ENCODE data around the gene SYDE1.

The SYDE1 gene

GRCh38 chr19:15108845-15109767 lies 1.9 kb downstream of the SYDE1 start:
- DNase-seq = no peak

GRCh38 chr19:15109768-15110417 lies 2.7 kb downstream of the SYDE1 start:
- DNase-seq = no peak

GRCh38 chr19:15110418-15110815 lies 3.2 kb downstream of the SYDE1 start:
- DNase-seq = no peak

- no peak for DNase-seq
These were observed 4.6 kb downstream of the SYDE1 start for GRCh38 chr19:15111758-15112157.

- no peak for DNase-seq
These were observed 5.2 kb downstream of the SYDE1 start for GRCh38 chr19:15112385-15112784.

GRCh38 chr19:15113245-15114152 lies 6.3 kb downstream of the SYDE1 start:
- DNase-seq = no peak

GRCh38 chr19:15114153-15114540 lies 6.9 kb downstream of the SYDE1 start:
- DNase-seq = no peak

- DNase-seq = no peak
These were observed 7.9 kb downstream of the SYDE1 start for GRCh38 chr19:15115080-15115479.

- no peak for DNase-seq
These were observed 8.8 kb downstream of the SYDE1 start for GRCh38 chr19:15115762-15116615.

GRCh38 chr19:15116856-15117255 lies 9.7 kb downstream of the SYDE1 start:
- no peak for DNase-seq

- no peak for DNase-seq
These were observed 11.0 kb downstream of the SYDE1 start for GRCh38 chr19:15118248-15118647.

GRCh38 chr19:15118789-15119494 lies 11.7 kb downstream of the SYDE1 start:
- no peak for DNase-seq

- DNase-seq = no peak
These were observed 13.2 kb downstream of the SYDE1 start for GRCh38 chr19:15120135-15121026.

GRCh38 chr19:15122331-15123030 lies 15.3 kb downstream of the SYDE1 start:
- no peak for DNase-seq

- no peak for DNase-seq
These were observed 16.1 kb downstream of the SYDE1 start for GRCh38 chr19:15123031-15123890.

- DNase-seq = no peak
These were observed 16.7 kb downstream of the SYDE1 start for GRCh38 chr19:15123900-15124299.

- DNase-seq = no peak
These were observed 17.5 kb downstream of the SYDE1 start for GRCh38 chr19:15124572-15125231.
